OCI-LY3 (cell line): Measurements from ENCODE around the gene FRMD4A.

Experiments
- H2AFZ ChIP-seq: fragments of 200-600, 300-600 bp; shearing (Covaris generic); 2 replicates; pipeline ENCODE4 v1.6.0; 2014; ENCODE audit warnings: antibody characterized with exemption, low read depth, low read length
- H3K27ac ChIP-seq: fragments of 200-600, 300-600 bp; sonication (generic); 2 replicates; pipeline ENCODE4 v1.5.1; 2014; ENCODE audit warnings: mild to moderate bottlenecking, low read length, moderate library complexity, mixed read lengths
- H3K27me3 ChIP-seq: fragments of 200-600, 300-600 bp; sonication (generic); 2 replicates; pipeline ENCODE4 v1.6.1; 2014; ENCODE audit warnings: low read depth, low read length, mixed read lengths
- H3K36me3 ChIP-seq: fragments of 200-600, 300-600 bp; sonication (generic); replicated peaks from 2 replicates; pipeline ENCODE3; 2014; ENCODE audit warnings: low read depth, low read length, mixed read lengths
- H3K4me1 ChIP-seq: fragments of 300-600, 200-600 bp; sonication (generic); 2 replicates; pipeline ENCODE4 v1.6.1; 2014; ENCODE audit warnings: low read length, mixed read lengths
- H3K4me2 ChIP-seq: fragments of 200-600, 300-600 bp; sonication (generic); 2 replicates; pipeline ENCODE4 v1.6.1; 2014; ENCODE audit warnings: low read length, mixed read lengths
- H3K4me3 ChIP-seq: fragments of 300-600, 200-600 bp; sonication (generic); 2 replicates; pipeline ENCODE4 v1.5.1; 2014; ENCODE audit warnings: antibody characterized with exemption, mild to moderate bottlenecking, low read length, moderate library complexity
- H3K79me2 ChIP-seq: fragments of 300-600, 200-600 bp; shearing (Covaris generic); 2 replicates; pipeline ENCODE4 v1.6.1; 2014; ENCODE audit warnings: mild to moderate bottlenecking, low read length, mixed read lengths
- H3K9ac ChIP-seq: fragments of 300-600, 200-600 bp; shearing (Covaris generic); 2 replicates; pipeline ENCODE4 v1.6.0; 2014; ENCODE audit warnings: mild to moderate bottlenecking, low read length, moderate library complexity
- H3K9me3 ChIP-seq: fragments of 200-600, 300-600 bp; shearing (Covaris generic); 2 replicates; pipeline ENCODE4 v1.6.1; 2014; ENCODE audit warnings: low read length, mixed read lengths; ENCODE audit not compliant: insufficient read depth
- H4K20me1 ChIP-seq: fragments of 200-600, 300-600 bp; sonication (generic); 2 replicates; pipeline ENCODE4 v1.6.1; 2016; ENCODE audit warnings: low read length, mixed read lengths; ENCODE audit not compliant: insufficient read depth
- EZH2phosphoT487 ChIP-seq: fragments of 200-600 bp; shearing (Covaris generic); IDR thresholded peaks from 2 replicates; pipeline ENCODE4 v1.6.1; 2018; ENCODE audit warnings: antibody characterized with exemption, mixed run types, low read depth
- TF ChIP-seq, protein P1 (sequence below): fragments of 200-600, 300-600 bp; sonication (generic); IDR thresholded peaks from 2 replicates; pipeline ENCODE4 v1.5.1; 2014; ENCODE audit warnings: antibody characterized with exemption, low read length, low read depth

FRMD4A gene

DNA sequence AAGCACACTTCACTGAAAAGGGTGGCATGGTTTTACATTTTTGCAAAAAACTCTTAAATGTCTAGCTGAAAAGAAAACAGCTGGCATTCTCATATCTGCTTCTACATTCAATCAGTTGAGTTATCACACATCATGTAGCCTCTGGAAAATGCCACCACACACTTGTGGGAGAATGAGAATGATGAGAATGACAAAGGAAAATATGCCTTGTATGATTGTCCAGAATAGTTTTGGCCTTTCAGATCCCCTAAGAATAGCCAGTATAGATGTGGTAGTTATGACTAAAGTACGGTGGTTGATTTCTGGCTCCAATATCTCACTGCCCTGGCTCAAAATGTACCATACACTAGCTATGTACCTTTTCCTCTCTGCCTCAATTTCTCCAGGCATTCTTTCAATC is 30.2 kb upstream of the FRMD4A start:
- TF ChIP-seq EZH2phosphoT487, result no peak
- TF ChIP-seq, protein P1, sequence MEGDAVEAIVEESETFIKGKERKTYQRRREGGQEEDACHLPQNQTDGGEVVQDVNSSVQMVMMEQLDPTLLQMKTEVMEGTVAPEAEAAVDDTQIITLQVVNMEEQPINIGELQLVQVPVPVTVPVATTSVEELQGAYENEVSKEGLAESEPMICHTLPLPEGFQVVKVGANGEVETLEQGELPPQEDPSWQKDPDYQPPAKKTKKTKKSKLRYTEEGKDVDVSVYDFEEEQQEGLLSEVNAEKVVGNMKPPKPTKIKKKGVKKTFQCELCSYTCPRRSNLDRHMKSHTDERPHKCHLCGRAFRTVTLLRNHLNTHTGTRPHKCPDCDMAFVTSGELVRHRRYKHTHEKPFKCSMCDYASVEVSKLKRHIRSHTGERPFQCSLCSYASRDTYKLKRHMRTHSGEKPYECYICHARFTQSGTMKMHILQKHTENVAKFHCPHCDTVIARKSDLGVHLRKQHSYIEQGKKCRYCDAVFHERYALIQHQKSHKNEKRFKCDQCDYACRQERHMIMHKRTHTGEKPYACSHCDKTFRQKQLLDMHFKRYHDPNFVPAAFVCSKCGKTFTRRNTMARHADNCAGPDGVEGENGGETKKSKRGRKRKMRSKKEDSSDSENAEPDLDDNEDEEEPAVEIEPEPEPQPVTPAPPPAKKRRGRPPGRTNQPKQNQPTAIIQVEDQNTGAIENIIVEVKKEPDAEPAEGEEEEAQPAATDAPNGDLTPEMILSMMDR, result no peak
- Histone ChIP-seq H3K9me3 (no peaks in the 10 kb centered on the region), H4K20me1 (no peaks in the 10 kb centered on the region), H3K36me3 (no peaks in the 10 kb centered on the region), H3K4me1 (peaks cover 8% of the 10 kb centered on the region), H3K9ac (no peak overlapping the region), H3K79me2 (no peaks in the 10 kb centered on the region), H3K4me3 (no peak overlapping the region), H2AFZ (no peak overlapping the region), H3K27ac (no peak overlapping the region), H3K27me3 (peaks cover 30% of the 10 kb centered on the region), H3K4me2 (no peak overlapping the region)

DNA sequence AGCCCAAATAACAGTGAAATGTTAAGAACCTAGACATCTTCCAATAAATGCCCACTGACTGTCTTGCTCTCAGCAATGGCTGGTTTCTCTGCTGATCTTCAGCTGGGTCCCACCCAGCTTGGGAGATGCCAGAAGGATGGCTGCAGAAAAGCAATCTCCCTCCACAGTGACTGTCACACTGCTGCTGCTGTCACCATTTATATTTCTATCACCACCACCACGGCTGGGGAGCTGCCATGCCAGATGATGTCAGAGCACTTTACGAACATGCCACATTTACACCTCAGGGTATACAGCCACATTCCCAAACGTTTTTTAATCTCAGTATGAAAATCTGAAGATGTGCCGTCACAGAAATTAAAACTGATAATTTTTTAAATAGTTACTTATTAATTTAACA is 29.8 kb upstream of the FRMD4A start:
- Histone ChIP-seq H3K4me1 (peaks cover 8% of the 10 kb centered on the region), H4K20me1 (no peaks in the 10 kb centered on the region), H3K27me3 (peaks cover 34% of the 10 kb centered on the region), H3K9me3 (no peaks in the 10 kb centered on the region), H3K79me2 (no peaks in the 10 kb centered on the region), H3K9ac (no peak overlapping the region), H3K4me2 (no peak overlapping the region), H2AFZ (no peak overlapping the region), H3K36me3 (no peaks in the 10 kb centered on the region), H3K27ac (no peak overlapping the region), H3K4me3 (no peak overlapping the region)
- TF ChIP-seq, protein P1, result no peak
- TF ChIP-seq EZH2phosphoT487, result no peak

DNA sequence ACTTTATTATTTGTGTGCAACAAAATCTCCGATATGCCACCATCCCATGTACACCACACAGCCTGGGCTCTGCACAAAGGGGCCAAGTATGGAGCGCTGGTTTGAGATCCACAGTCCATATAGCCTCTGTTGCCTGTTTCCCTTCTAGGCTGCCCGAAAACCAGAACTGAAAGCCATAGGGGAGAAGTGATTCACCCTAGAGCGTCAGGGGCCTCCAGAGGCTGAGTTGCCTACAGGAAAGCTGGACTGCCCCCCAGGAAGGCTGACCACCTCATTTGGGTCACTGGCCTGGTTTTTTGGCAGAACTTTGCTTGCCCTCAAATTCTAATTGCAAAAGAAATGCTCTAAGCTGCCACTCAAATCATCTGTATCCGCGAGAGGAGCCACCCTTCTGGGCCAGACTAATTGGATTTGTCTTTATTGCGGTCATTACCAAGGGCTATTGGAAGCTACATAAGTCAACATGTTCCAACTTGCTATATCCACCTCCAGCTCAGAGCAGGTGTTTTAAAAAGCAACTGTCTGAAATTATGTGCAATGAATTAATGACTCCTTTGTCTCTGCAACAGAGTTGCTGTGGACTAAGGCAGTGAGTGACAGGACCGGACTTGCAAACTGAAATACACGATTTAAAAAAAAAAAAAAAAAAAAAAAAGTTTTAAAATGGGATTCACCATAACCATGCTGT is 28.3 kb upstream of the FRMD4A start:
- peaks cover 42% of the 10 kb centered on the region for H3K27me3 ChIP-seq
- H3K36me3 ChIP-seq, result no peaks in the 10 kb centered on the region
- H2AFZ ChIP-seq, result no peak overlapping the region
- no peaks in the 10 kb centered on the region for H4K20me1 ChIP-seq
- H3K4me1 ChIP-seq, result peaks cover 8% of the 10 kb centered on the region
- no peaks in the 10 kb centered on the region for H3K9me3 ChIP-seq
- no peak overlapping the region for H3K4me2 ChIP-seq
- no peaks in the 10 kb centered on the region for H3K79me2 ChIP-seq
- no peak overlapping the region for H3K9ac ChIP-seq
- H3K27ac ChIP-seq, result no peak overlapping the region
- no peak for TF ChIP-seq EZH2phosphoT487
- TF ChIP-seq, protein P1, result no peak
- H3K4me3 ChIP-seq, result no peak overlapping the region

DNA sequence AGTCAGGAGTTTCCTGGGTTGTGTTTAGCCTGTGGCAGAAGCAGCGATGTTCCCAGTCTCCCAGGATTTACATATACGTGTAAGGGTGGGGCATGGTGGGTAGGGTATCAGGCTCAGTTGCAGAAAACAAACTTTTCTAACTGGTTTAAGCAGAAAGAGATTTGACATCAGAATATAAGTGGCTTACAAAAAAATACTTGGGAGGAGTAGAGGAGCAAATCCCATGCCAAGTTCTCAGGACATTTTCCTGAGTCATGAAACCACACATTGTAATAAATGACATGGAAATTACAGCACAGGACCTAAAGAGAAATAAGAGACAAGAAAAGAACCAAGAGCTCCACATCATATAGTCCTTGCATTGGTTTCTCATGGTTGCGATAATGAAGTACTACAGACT is 26.2 kb upstream of the FRMD4A start:
- H3K79me2 ChIP-seq, result no peaks in the 10 kb centered on the region
- H3K9me3 ChIP-seq, result no peaks in the 10 kb centered on the region
- no peaks in the 10 kb centered on the region for H4K20me1 ChIP-seq
- H3K4me3 ChIP-seq, result no peak overlapping the region
- TF ChIP-seq, protein P1, result no peak
- no peak for TF ChIP-seq EZH2phosphoT487
- H2AFZ ChIP-seq, result no peak overlapping the region
- no peaks in the 10 kb centered on the region for H3K36me3 ChIP-seq
- H3K27me3 ChIP-seq, result peaks cover 41% of the 10 kb centered on the region
- peaks cover 8% of the 10 kb centered on the region for H3K4me1 ChIP-seq
- H3K27ac ChIP-seq, result no peak overlapping the region
- no peak overlapping the region for H3K4me2 ChIP-seq
- no peak overlapping the region for H3K9ac ChIP-seq
